GM12891 (cell line): ENCODE measurements around the gene MRPL20.
"Not testable (repeated sequence)": the region's sequence is repeated elsewhere in the genome, so short reads cannot be mapped to it uniquely, and the experiment has no call there.

ENCODE experiments used
- POLR2A ChIP-seq: IDR thresholded peaks from 2 replicates; pipeline ENCODE4 v1.6.1; 2011; ENCODE audit warnings: low read depth, low read length, control low read depth
- POLR2AphosphoS5 ChIP-seq: IDR thresholded peaks from 2 replicates; pipeline ENCODE4 v1.6.1; 2011; ENCODE audit warnings: low read depth, low read length, control low read depth
- POU2F2 ChIP-seq: IDR thresholded peaks from 2 replicates; pipeline ENCODE4 v1.6.1; 2011; ENCODE audit warnings: low read depth, mild to moderate bottlenecking, control low read depth, low read length, moderate library complexity
- SPI1 ChIP-seq: IDR thresholded peaks from 2 replicates; pipeline ENCODE4 v1.6.1; 2011; ENCODE audit warnings: low read depth, low read length, control low read depth
- TAF1 ChIP-seq: IDR thresholded peaks from 2 replicates; pipeline ENCODE4 v1.6.1; 2011; ENCODE audit warnings: low read depth, low read length, control low read depth

GRCh38 chr1:1417396-1417795, 10.3 kb upstream of the MRPL20 start:
- TF ChIP-seq SPI1, POU2F2, TAF1, POLR2A, POLR2AphosphoS5: not testable (repeated sequence)
